ENCODE results near the gene TTC33.
A peak's percentile ranks its signal among the peaks of the same experiment; 100 is the strongest.

Gene TTC33

DNA sequence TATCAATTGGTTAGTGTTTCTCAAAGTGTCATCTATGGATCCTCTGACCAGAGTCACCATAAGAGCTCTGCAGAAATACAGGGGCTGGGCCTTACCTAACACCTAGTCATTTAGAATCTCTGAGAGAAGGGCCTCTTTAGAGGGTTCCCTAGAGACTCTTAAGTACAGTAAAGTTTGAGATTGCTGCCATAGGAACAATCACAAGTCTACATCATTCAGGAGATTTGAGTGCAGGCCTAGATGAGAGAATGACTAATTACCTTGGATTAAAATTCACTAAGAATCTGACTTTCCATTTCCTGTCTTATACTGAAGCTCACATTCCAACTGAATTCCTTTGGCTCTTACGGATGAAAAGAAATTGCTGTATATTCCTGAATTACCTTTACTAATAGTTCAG is 258.2 kb downstream of the TTC33 start:
- no peak overlapping the region for H2AFZ ChIP-seq (ENCODE audit: insufficient read depth, low read length, poor library complexity)
- no peak overlapping the region for H3K27ac ChIP-seq (ENCODE audit: low read depth, low read length)
- H3K79me1 ChIP-seq (ENCODE audit: low read length): no peaks in the 10 kb centered on the region
- no peak overlapping the region for H2AK5ac ChIP-seq (ENCODE audit: low read length)
- no peak overlapping the region for H2BK12ac ChIP-seq (ENCODE audit: low read length)
- H3K18ac ChIP-seq (ENCODE audit: low read length): no peak overlapping the region
- no peak overlapping the region for H3K23ac ChIP-seq (ENCODE audit: low read length)
- no peak overlapping the region for H4K12ac ChIP-seq (ENCODE audit: low read depth, low read length)
- no peak overlapping the region for H3K4me3 ChIP-seq (ENCODE audit: low read depth, low read length)
- H3K27me3 ChIP-seq (ENCODE audit: insufficient read depth, low read length): no peaks in the 10 kb centered on the region
- H4K8ac ChIP-seq (ENCODE audit: low read depth, low read length): no peak overlapping the region
- H3K14ac ChIP-seq (ENCODE audit: low read length): no peak overlapping the region
- DNase-seq: no peak
- H3K9ac ChIP-seq (ENCODE audit: low read length): no peak overlapping the region
- no peaks in the 10 kb centered on the region for H3K79me2 ChIP-seq (ENCODE audit: control insufficient read depth, insufficient read depth, low read length, poor library complexity)
- no peak overlapping the region for H3K4ac ChIP-seq (ENCODE audit: low read depth, low read length)
- no peaks in the 10 kb centered on the region for H3K4me1 ChIP-seq (ENCODE audit: control insufficient read depth in 1 of 2, insufficient read depth in 2 of 2, low read length in 2 of 2)
- H4K91ac ChIP-seq (ENCODE audit: low read depth, low read length): no peak overlapping the region
- H3K4me2 ChIP-seq (ENCODE audit: low read length): no peak overlapping the region
- no peak overlapping the region for H2BK120ac ChIP-seq (ENCODE audit: insufficient read depth, low read length, poor library complexity)
- no peaks in the 10 kb centered on the region for H3K36me3 ChIP-seq (ENCODE audit: control insufficient read depth in 1 of 2, insufficient read depth in 2 of 2, low read length in 2 of 2)
- no CpG with 5 or more reads among the region's 1 CpG for WGBS (ENCODE audit: extremely low coverage, insufficient coverage, insufficient read length)
- no peak overlapping the region for H2BK5ac ChIP-seq (ENCODE audit: low read depth, low read length, poor library complexity)
- no peaks in the 10 kb centered on the region for H3K9me3 ChIP-seq (ENCODE audit: insufficient read depth, low read depth, low read length)

- Histone ChIP-seq H3K9ac (ENCODE audit: low read length) (no peak overlapping the region), H3K4me2 (ENCODE audit: low read length) (no peak overlapping the region)
- WGBS (ENCODE audit: extremely low coverage, insufficient coverage, insufficient read length): no CpG with 5 or more reads among the region's 3 CpGs
These were observed 260.5 kb downstream of the TTC33 start for GRCh38 chr5:40495237-40495635.

DNA sequence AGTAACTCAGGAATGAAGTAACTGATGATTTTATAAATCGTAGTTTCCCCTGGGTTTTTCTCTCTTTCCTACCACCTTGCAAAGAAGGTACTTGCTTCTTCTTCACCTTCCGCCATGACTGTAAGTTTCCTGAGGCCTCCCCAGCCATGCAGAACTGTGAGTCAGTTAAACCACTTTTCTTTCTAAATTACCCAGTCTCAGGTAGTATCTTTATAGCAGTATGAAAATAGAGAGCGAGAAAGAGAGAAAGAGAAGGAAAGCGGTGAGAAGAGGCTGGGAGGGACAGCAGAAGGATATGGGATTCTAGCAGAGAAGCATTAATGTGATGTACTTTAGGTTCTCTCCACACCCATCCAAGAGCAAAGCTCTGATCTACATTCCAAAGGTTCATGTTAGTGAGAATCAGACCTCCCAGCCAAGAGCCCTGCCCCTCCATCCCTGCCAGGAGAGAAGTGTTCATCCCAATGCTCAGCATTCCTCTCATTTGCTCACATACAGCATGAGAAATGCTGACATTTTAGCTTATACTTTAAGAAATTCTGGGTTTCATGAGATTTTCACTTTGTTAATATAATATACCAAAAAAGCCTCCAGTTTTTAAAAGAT is 261.0 kb downstream of the TTC33 start:
- Histone ChIP-seq H2BK120ac (ENCODE audit: insufficient read depth, low read length, poor library complexity) (no peak overlapping the region), H3K9me3 (ENCODE audit: insufficient read depth, low read depth, low read length) (no peaks in the 10 kb centered on the region), H2AK5ac (ENCODE audit: low read length) (no peak overlapping the region), H3K4me3 (ENCODE audit: low read depth, low read length) (no peak overlapping the region), H2AFZ (ENCODE audit: insufficient read depth, low read length, poor library complexity) (no peak overlapping the region), H3K27me3 (ENCODE audit: insufficient read depth, low read length) (no peaks in the 10 kb centered on the region), H4K12ac (ENCODE audit: low read depth, low read length) (no peak overlapping the region), H3K4ac (ENCODE audit: low read depth, low read length) (no peak overlapping the region), H3K18ac (ENCODE audit: low read length) (no peak overlapping the region), H3K79me1 (ENCODE audit: low read length) (no peaks in the 10 kb centered on the region), H4K8ac (ENCODE audit: low read depth, low read length) (no peak overlapping the region), H3K23ac (ENCODE audit: low read length) (no peak overlapping the region), H3K36me3 (ENCODE audit: control insufficient read depth in 1 of 2, insufficient read depth in 2 of 2, low read length in 2 of 2) (no peaks in the 10 kb centered on the region), H3K4me1 (ENCODE audit: control insufficient read depth in 1 of 2, insufficient read depth in 2 of 2, low read length in 2 of 2) (no peaks in the 10 kb centered on the region), H2BK12ac (ENCODE audit: low read length) (no peak overlapping the region), H4K91ac (ENCODE audit: low read depth, low read length) (no peak overlapping the region), H3K79me2 (ENCODE audit: control insufficient read depth, insufficient read depth, low read length, poor library complexity) (no peaks in the 10 kb centered on the region), H3K4me2 (ENCODE audit: low read length) (no peak overlapping the region), H3K27ac (ENCODE audit: low read depth, low read length) (no peak overlapping the region), H2BK5ac (ENCODE audit: low read depth, low read length, poor library complexity) (no peak overlapping the region), H3K14ac (ENCODE audit: low read length) (no peak overlapping the region), H3K9ac (ENCODE audit: low read length) (no peak overlapping the region)
- no peak for DNase-seq
- 100% methylated on average over 2 of the region's 4 CpGs for WGBS (ENCODE audit: extremely low coverage, insufficient coverage, insufficient read length)

More at GRCh38 chr5:40495237-40495635, 260.5 kb downstream of the TTC33 start:
- Histone ChIP-seq H2BK5ac (ENCODE audit: low read depth, low read length, poor library complexity) (no peak overlapping the region), H3K27ac (ENCODE audit: low read depth, low read length) (no peak overlapping the region), H4K8ac (ENCODE audit: low read depth, low read length) (no peak overlapping the region), H2BK12ac (ENCODE audit: low read length) (no peak overlapping the region), H3K4ac (ENCODE audit: low read depth, low read length) (no peak overlapping the region), H4K12ac (ENCODE audit: low read depth, low read length) (no peak overlapping the region), H3K79me1 (ENCODE audit: low read length) (no peaks in the 10 kb centered on the region), H3K27me3 (ENCODE audit: insufficient read depth, low read length) (no peaks in the 10 kb centered on the region), H3K79me2 (ENCODE audit: control insufficient read depth, insufficient read depth, low read length, poor library complexity) (no peaks in the 10 kb centered on the region), H3K9me3 (ENCODE audit: insufficient read depth, low read depth, low read length) (no peaks in the 10 kb centered on the region), H4K91ac (ENCODE audit: low read depth, low read length) (no peak overlapping the region), H3K36me3 (ENCODE audit: control insufficient read depth in 1 of 2, insufficient read depth in 2 of 2, low read length in 2 of 2) (no peaks in the 10 kb centered on the region), H2BK120ac (ENCODE audit: insufficient read depth, low read length, poor library complexity) (no peak overlapping the region), H3K14ac (ENCODE audit: low read length) (no peak overlapping the region), H3K23ac (ENCODE audit: low read length) (no peak overlapping the region), H3K4me3 (ENCODE audit: low read depth, low read length) (no peak overlapping the region), H3K4me1 (ENCODE audit: control insufficient read depth in 1 of 2, insufficient read depth in 2 of 2, low read length in 2 of 2) (no peaks in the 10 kb centered on the region), H2AFZ (ENCODE audit: insufficient read depth, low read length, poor library complexity) (no peak overlapping the region), H2AK5ac (ENCODE audit: low read length) (no peak overlapping the region), H3K18ac (ENCODE audit: low read length) (no peak overlapping the region)
- DNase-seq: no peak

DNA sequence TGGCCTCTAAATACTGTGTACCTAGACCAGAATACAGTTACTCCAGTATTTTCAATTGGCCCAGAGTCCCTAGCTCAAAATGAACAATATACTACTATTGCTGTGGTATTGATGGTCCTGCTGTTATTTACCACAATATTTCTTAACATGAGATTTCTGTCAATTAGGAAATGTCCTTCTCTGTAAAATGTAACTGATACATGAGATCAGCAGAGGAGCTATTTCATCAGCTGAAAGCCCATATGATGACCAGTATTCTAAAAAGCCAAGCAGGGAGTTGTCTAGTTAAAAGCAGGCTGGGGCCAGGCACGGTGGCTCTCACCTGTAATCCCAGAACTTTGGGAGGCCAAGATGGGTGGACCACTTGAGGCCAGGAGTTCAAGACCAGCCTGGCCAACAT is 263.7 kb downstream of the TTC33 start:
- no CpG with 5 or more reads among the region's 1 CpG for WGBS (ENCODE audit: extremely low coverage, insufficient coverage, insufficient read length)

More for the DNA sequence above, 263.7 kb downstream of the TTC33 start:
- no peak overlapping the region for H3K4me2 ChIP-seq (ENCODE audit: low read length)
- no peaks in the 10 kb centered on the region for H3K79me2 ChIP-seq (ENCODE audit: control insufficient read depth, insufficient read depth, low read length, poor library complexity)
- no peak overlapping the region for H3K23ac ChIP-seq (ENCODE audit: low read length)
- peak in 1 of 2 donors; percentile 10 for DNase-seq
- H3K14ac ChIP-seq (ENCODE audit: low read length): no peak overlapping the region
- H2AFZ ChIP-seq (ENCODE audit: insufficient read depth, low read length, poor library complexity): no peak overlapping the region
- no peak overlapping the region for H3K18ac ChIP-seq (ENCODE audit: low read length)
- no peaks in the 10 kb centered on the region for H3K36me3 ChIP-seq (ENCODE audit: control insufficient read depth in 1 of 2, insufficient read depth in 2 of 2, low read length in 2 of 2)
- no peak overlapping the region for H4K8ac ChIP-seq (ENCODE audit: low read depth, low read length)
- H3K27me3 ChIP-seq (ENCODE audit: insufficient read depth, low read length): no peaks in the 10 kb centered on the region
- no peak overlapping the region for H2BK12ac ChIP-seq (ENCODE audit: low read length)
- H3K9ac ChIP-seq (ENCODE audit: low read length): no peak overlapping the region
- H3K79me1 ChIP-seq (ENCODE audit: low read length): no peaks in the 10 kb centered on the region
- no peak overlapping the region for H3K4me3 ChIP-seq (ENCODE audit: low read depth, low read length)
- H3K4ac ChIP-seq (ENCODE audit: low read depth, low read length): no peak overlapping the region
- H2BK5ac ChIP-seq (ENCODE audit: low read depth, low read length, poor library complexity): no peak overlapping the region
- H2BK120ac ChIP-seq (ENCODE audit: insufficient read depth, low read length, poor library complexity): no peak overlapping the region
- H4K91ac ChIP-seq (ENCODE audit: low read depth, low read length): no peak overlapping the region
- no peak overlapping the region for H2AK5ac ChIP-seq (ENCODE audit: low read length)
- H3K9me3 ChIP-seq (ENCODE audit: insufficient read depth, low read depth, low read length): no peaks in the 10 kb centered on the region
- H3K27ac ChIP-seq (ENCODE audit: low read depth, low read length): peak overlapping the region; percentile 33
- H3K4me1 ChIP-seq (ENCODE audit: control insufficient read depth in 1 of 2, insufficient read depth in 2 of 2, low read length in 2 of 2): no peaks in the 10 kb centered on the region
- no peak overlapping the region for H4K12ac ChIP-seq (ENCODE audit: low read depth, low read length)

Measured in trophoblast cell (in vitro differentiated cells and primary cell).